OCI-LY7 (cell line): ENCODE measurements around the gene ZNF70. TPM values are rescaled to one million over a fixed set of nuclear protein-coding genes. Genes with fewer than 3 reads are reported as not detected.
A peak's percentile ranks its signal among the peaks of the same experiment; 100 is the strongest.

Experiments used
- BruUV-seq: library from RNA; stranded (reverse); fragments of 400-500 nt; replicated peaks from 2 replicates; lab custom pipeline; 2021; lab: Mats Ljungman, UMichigan
- CTCF ChIA-PET: fragments of 300-600 bp; sonication (Branson Sonifier 250); formaldehyde crosslinking; loops from one replicate; lab custom pipeline; 2022; ENCODE audit warnings: antibody characterized with exemption; ENCODE audit not compliant: unreplicated experiment; lab: Charles Lee
- POLR2A ChIA-PET: fragments of 300-600 bp; sonication (Branson Sonifier 250); formaldehyde crosslinking; loops from one replicate; lab custom pipeline; 2022; ENCODE audit warnings: antibody characterized with exemption; lab: Charles Lee
- DNase-seq: peaks from one replicate; pipeline ENCODE4 v3.0.0-alpha.2; 2015; ENCODE audit warnings: low spot score
- H2AFZ ChIP-seq: fragments of 200-600 bp; sonication (generic), shearing (Covaris generic); 2 replicates; pipeline ENCODE4 v1.6.1; 2014; ENCODE audit warnings: mild to moderate bottlenecking, antibody characterized with exemption, low read length, moderate library complexity
- H3K27ac ChIP-seq: fragments of 200-600 bp; sonication (generic); 2 replicates; pipeline ENCODE4 v1.5.1; 2014; ENCODE audit warnings: mixed run types, low read depth, mild to moderate bottlenecking, moderate library complexity, low read length, inconsistent platforms; ENCODE audit not compliant: poor library complexity, severe bottlenecking
- H3K36me3 ChIP-seq: fragments of 200-600 bp; sonication (generic); 2 replicates; pipeline ENCODE4 v1.6.1; 2014; ENCODE audit warnings: mild to moderate bottlenecking, antibody characterized with exemption, low read length, moderate library complexity, mixed read lengths; ENCODE audit not compliant: insufficient read depth
- H3K4me1 ChIP-seq: fragments of 200-600 bp; sonication (generic); 2 replicates; pipeline ENCODE4 v1.5.1; 2014; ENCODE audit warnings: mild to moderate bottlenecking, low read length; ENCODE audit not compliant: insufficient read depth, poor library complexity, severe bottlenecking
- H3K4me2 ChIP-seq: fragments of 200-600 bp; sonication (generic); 2 replicates; pipeline ENCODE4 v1.6.1; 2014; ENCODE audit warnings: mild to moderate bottlenecking, low read length
- H3K4me3 ChIP-seq: fragments of 200-600 bp; sonication (generic); 2 replicates; pipeline ENCODE4 v1.5.1; 2014; ENCODE audit warnings: mild to moderate bottlenecking, low read depth, low read length; ENCODE audit not compliant: poor library complexity, severe bottlenecking
- H3K79me2 ChIP-seq: fragments of 200-600 bp; sonication (generic); 2 replicates; pipeline ENCODE4 v1.6.1; 2016; ENCODE audit warnings: low read depth, mild to moderate bottlenecking, low read length, moderate library complexity, mixed read lengths; ENCODE audit not compliant: insufficient read depth
- H3K9me2 ChIP-seq: fragments of 200-600 bp; sonication (generic); 2 replicates; pipeline ENCODE4 v1.6.1; 2016; ENCODE audit warnings: mild to moderate bottlenecking, low read length, mixed read lengths; ENCODE audit not compliant: insufficient read depth
- H3K9me3 ChIP-seq: fragments of 200-600 bp; sonication (generic); 2 replicates; pipeline ENCODE4 v1.6.1; 2014; ENCODE audit warnings: mild to moderate bottlenecking, mixed run types, low read length, mixed read lengths
- H4K20me1 ChIP-seq: fragments of 200-600 bp; sonication (generic); 2 replicates; pipeline ENCODE4 v1.6.1; 2014; ENCODE audit warnings: mild to moderate bottlenecking, antibody characterized with exemption, low read length, moderate library complexity, mixed read lengths; ENCODE audit not compliant: insufficient read depth
- CTCF ChIP-seq: fragments of 200-600 bp; sonication (generic); conservative IDR thresholded peaks from 2 replicates; pipeline ENCODE4 v1.5.1; 2014; ENCODE audit warnings: mild to moderate bottlenecking, antibody characterized with exemption, low read length, moderate library complexity, mixed read lengths
- EZH2phosphoT487 ChIP-seq: fragments of 200-600 bp; sonication (generic); IDR thresholded peaks from 2 replicates; pipeline ENCODE4 v1.6.1; 2018; ENCODE audit warnings: low read depth, borderline replicate concordance, mild to moderate bottlenecking, mixed run types, antibody characterized with exemption, low read length, moderate library complexity, mixed read lengths
- intact Hi-C: fragments of 100-400 bp; cut with micrococcal nuclease; formaldehyde crosslinking; loops from one replicate; pipeline ENCODE4 v1.10.0; 2022; ENCODE audit not compliant: unreplicated experiment
- total RNA-seq, 2 experiments: library from RNA; depleted of rRNA in 1 of 2; stranded (reverse); fragments of >200 nt in 1 of 2; shearing (Covaris generic) in 1 of 2; gene quantifications; 2 replicates each; pipeline ENCODE4 v1.2.3, GENCODE V29; 2014 to 2022

ZNF70 gene
- total RNA-seq, 2 experiments from 2014 or later: 6.0 to 8.4 TPM

- Histone ChIP-seq H3K9me2 (no peaks in the 10 kb centered on the region), H3K36me3 (peaks cover 27% of the 10 kb centered on the region; the same call in 1 of the 2 replicates), H2AFZ (no peak overlapping the region), H3K79me2 (no peaks in the 10 kb centered on the region), H3K9me3 (no peaks in the 10 kb centered on the region), H4K20me1 (no peaks in the 10 kb centered on the region), H3K27ac (no peak overlapping the region), H3K4me3 (no peak overlapping the region), H3K4me1 (no peaks in the 10 kb centered on the region), H3K4me2 (no peak overlapping the region)
- TF ChIP-seq CTCF (no peak), EZH2phosphoT487 (no peak)
- ChIA-PET CTCF (no interaction called here), POLR2A (interaction anchor here (0.6 kb wide), 1 partner anchor 12 kb away, joined by 4 read pairs; no protein-coding TSS in a partner anchor)
- intact Hi-C loops: no loop called here
- BruUV-seq: no TSS peak
- DNase-seq: no peak
Measured at GRCh38 chr22:23744001-23744400, 6.9 kb downstream of the ZNF70 start.

GRCh38 chr22:23743303-23743705 lies 7.6 kb downstream of the ZNF70 start:
- no TSS peak for BruUV-seq
- DNase-seq: no peak
- Histone ChIP-seq H3K4me1 (no peaks in the 10 kb centered on the region), H3K9me3 (no peaks in the 10 kb centered on the region), H3K27ac (no peak overlapping the region), H3K36me3 (peaks cover 27% of the 10 kb centered on the region; the same call in 1 of the 2 replicates), H3K79me2 (no peaks in the 10 kb centered on the region), H3K4me2 (no peak overlapping the region), H4K20me1 (no peaks in the 10 kb centered on the region), H3K9me2 (no peaks in the 10 kb centered on the region), H3K4me3 (no peak overlapping the region), H2AFZ (no peak overlapping the region)
- intact Hi-C loops: no loop called here
- POLR2A ChIA-PET: no interaction called here
- CTCF ChIA-PET: no interaction called here
- no peak for TF ChIP-seq CTCF
- TF ChIP-seq EZH2phosphoT487: no peak

- Histone ChIP-seq H3K4me2 (no peak overlapping the region), H2AFZ (no peak overlapping the region), H3K9me3 (no peaks in the 10 kb centered on the region), H3K79me2 (no peaks in the 10 kb centered on the region), H3K4me1 (no peaks in the 10 kb centered on the region), H4K20me1 (no peaks in the 10 kb centered on the region), H3K4me3 (no peak overlapping the region), H3K9me2 (no peaks in the 10 kb centered on the region), H3K27ac (no peak overlapping the region), H3K36me3 (peaks cover 27% of the 10 kb centered on the region; the same call in 1 of the 2 replicates)
- ChIA-PET POLR2A (no interaction called here), CTCF (no interaction called here)
- no peak for DNase-seq
- BruUV-seq: TSS peak; percentile 44
- intact Hi-C loops: no loop called here
- TF ChIP-seq CTCF: no peak
- TF ChIP-seq EZH2phosphoT487: no peak
Measured at GRCh38 chr22:23742505-23743264, 8.2 kb downstream of the ZNF70 start.
